HepG2 (cell line): ENCODE data around the gene GSTT2B. TPM values are rescaled to one million over a fixed set of nuclear protein-coding genes. Genes with fewer than 3 reads are reported as not detected.
A peak's percentile ranks its signal among the peaks of the same experiment; 100 is the strongest.

Experiments used
- AGO1 ChIP-seq: fragments of 200-400 bp; formaldehyde crosslinking; IDR thresholded peaks from 2 replicates; pipeline ENCODE4 v1.6.1; 2017; ENCODE audit warnings: mild to moderate bottlenecking, low read depth, low read length, moderate library complexity; ENCODE audit not compliant: poor library complexity, severe bottlenecking
- AKAP8 ChIP-seq: sonication (generic); formaldehyde crosslinking; IDR thresholded peaks from 2 replicates; pipeline ENCODE4 v1.5.1; 2020; ENCODE audit warnings: mild to moderate bottlenecking, missing genetic modification reagents
- CCDC6 ChIP-seq: sonication (generic); formaldehyde crosslinking; IDR thresholded peaks from 2 replicates; pipeline ENCODE4 v1.8.1; 2022; ENCODE audit warnings: mild to moderate bottlenecking, missing genetic modification reagents, moderate library complexity
- GABPB1 ChIP-seq: IDR thresholded peaks from 2 replicates; pipeline ENCODE4 v1.6.1; 2016; ENCODE audit warnings: mild to moderate bottlenecking, missing genetic modification reagents, moderate library complexity, missing compliant biosample characterization
- KAT8 ChIP-seq: IDR thresholded peaks from 2 replicates; pipeline ENCODE4 v1.6.1; 2016; ENCODE audit warnings: missing genetic modification reagents, missing compliant biosample characterization
- PAX8 ChIP-seq: sonication (generic); formaldehyde crosslinking; IDR thresholded peaks from 2 replicates; pipeline ENCODE4 v1.8.0; 2022; ENCODE audit warnings: mild to moderate bottlenecking, missing genetic modification reagents, borderline replicate concordance
- RXRA ChIP-seq: sonication (generic); formaldehyde crosslinking; IDR thresholded peaks from 2 replicates; pipeline ENCODE4 v1.5.1; 2020; ENCODE audit warnings: missing genetic modification reagents
- STAG1 ChIP-seq: sonication (generic); formaldehyde crosslinking; IDR thresholded peaks from 2 replicates; pipeline ENCODE4 v1.4.0; 2020; ENCODE audit warnings: missing genetic modification reagents
- TBX2 ChIP-seq: sonication (generic); formaldehyde crosslinking; IDR thresholded peaks from 2 replicates; pipeline ENCODE4 v1.5.0; 2020; ENCODE audit warnings: missing genetic modification reagents, mild to moderate bottlenecking, borderline replicate concordance
- ZBTB21 ChIP-seq: sonication (generic); formaldehyde crosslinking; IDR thresholded peaks from 2 replicates; pipeline ENCODE4 v1.4.0; 2020; ENCODE audit warnings: missing genetic modification reagents
- ZNF136 ChIP-seq: sonication (generic); formaldehyde crosslinking; IDR thresholded peaks from 2 replicates; pipeline ENCODE4 v1.8.1; 2022; ENCODE audit warnings: low read depth, mild to moderate bottlenecking, moderate library complexity, missing genetic modification reagents
- ZNF17 ChIP-seq: sonication (generic); formaldehyde crosslinking; IDR thresholded peaks from 2 replicates; pipeline ENCODE4 v1.5.0; 2020; ENCODE audit warnings: mild to moderate bottlenecking, missing genetic modification reagents
- ZNF441 ChIP-seq: sonication (generic); formaldehyde crosslinking; IDR thresholded peaks from 2 replicates; pipeline ENCODE4 v1.7.0; 2021; ENCODE audit warnings: missing genetic modification reagents, borderline replicate concordance
- ZNF543 ChIP-seq: sonication (generic); formaldehyde crosslinking; IDR thresholded peaks from 2 replicates; pipeline ENCODE4 v1.4.0; 2020; ENCODE audit warnings: mild to moderate bottlenecking, missing genetic modification reagents
- ZNF749 ChIP-seq: sonication (generic); formaldehyde crosslinking; IDR thresholded peaks from 2 replicates; pipeline ENCODE4 v1.8.0; 2022; ENCODE audit warnings: mild to moderate bottlenecking, missing genetic modification reagents, moderate library complexity, borderline replicate concordance
- ZNF883 ChIP-seq: sonication (generic); formaldehyde crosslinking; IDR thresholded peaks from 2 replicates; pipeline ENCODE4 v1.5.1; 2020; ENCODE audit warnings: mild to moderate bottlenecking, missing genetic modification reagents; ENCODE audit errors: not compliant biosample characterization
- ZNF891 ChIP-seq: sonication (generic); formaldehyde crosslinking; IDR thresholded peaks from 2 replicates; pipeline ENCODE4 v1.5.0; 2020; ENCODE audit warnings: mild to moderate bottlenecking, missing genetic modification reagents
- polyA plus RNA-seq, 8 experiments: library from polyadenylated mRNA; depleted of rRNA in 3 of 8; stranded (reverse) in 7 of 8; unstranded in 1 of 8; fragments of >200 nt; fragmentation: Illumina TruSeq in 4 of 8; extraction: Trizol in 4 of 8; gene quantifications; 2 replicates each; pipeline versions ENCODE4 v1.2.1 to v1.2.3, GENCODE V29; 2011 to 2016; ENCODE audit warnings: low read depth in 4 of 8, missing spikeins in 1 of 8, mixed read lengths in 1 of 8; ENCODE audit not compliant: insufficient read depth in 1 of 8
- total RNA-seq, 5 experiments: library from RNA; depleted of rRNA; stranded (reverse); fragments of >200 nt; fragmentation: Illumina TruSeq; extraction: Trizol; gene quantifications; 2 replicates each; pipeline ENCODE4 v1.2.3, GENCODE V29; 2016; ENCODE audit warnings: low read depth in 1 of 5
- TF ChIP-seq, protein P1 (sequence below): sonication (generic); formaldehyde crosslinking; IDR thresholded peaks from 2 replicates; pipeline ENCODE4 v1.8.0; 2023; ENCODE audit warnings: mild to moderate bottlenecking, missing genetic modification reagents
- TF ChIP-seq, protein P2 (sequence below): sonication (generic); formaldehyde crosslinking; IDR thresholded peaks from 2 replicates; pipeline ENCODE4 v1.4.0; 2020; ENCODE audit warnings: missing genetic modification reagents, mild to moderate bottlenecking, borderline replicate concordance
- TF ChIP-seq, protein P3 (sequence below): sonication (generic); formaldehyde crosslinking; conservative IDR thresholded peaks from 2 replicates; pipeline ENCODE4 v1.8.1; 2023; ENCODE audit warnings: missing genetic modification reagents
- TF ChIP-seq, protein P4 (sequence below): fragments of 450-650 bp; IDR thresholded peaks from 2 replicates; pipeline ENCODE4 v1.6.1; 2017; ENCODE audit warnings: mild to moderate bottlenecking

GSTT2B gene
- total and polyA plus RNA-seq, 2 of the 13 experiments (the other 11 are each of a cell fraction or from before 2014, with no cell fraction given) = 1.5 to 3.9 TPM

DNA sequence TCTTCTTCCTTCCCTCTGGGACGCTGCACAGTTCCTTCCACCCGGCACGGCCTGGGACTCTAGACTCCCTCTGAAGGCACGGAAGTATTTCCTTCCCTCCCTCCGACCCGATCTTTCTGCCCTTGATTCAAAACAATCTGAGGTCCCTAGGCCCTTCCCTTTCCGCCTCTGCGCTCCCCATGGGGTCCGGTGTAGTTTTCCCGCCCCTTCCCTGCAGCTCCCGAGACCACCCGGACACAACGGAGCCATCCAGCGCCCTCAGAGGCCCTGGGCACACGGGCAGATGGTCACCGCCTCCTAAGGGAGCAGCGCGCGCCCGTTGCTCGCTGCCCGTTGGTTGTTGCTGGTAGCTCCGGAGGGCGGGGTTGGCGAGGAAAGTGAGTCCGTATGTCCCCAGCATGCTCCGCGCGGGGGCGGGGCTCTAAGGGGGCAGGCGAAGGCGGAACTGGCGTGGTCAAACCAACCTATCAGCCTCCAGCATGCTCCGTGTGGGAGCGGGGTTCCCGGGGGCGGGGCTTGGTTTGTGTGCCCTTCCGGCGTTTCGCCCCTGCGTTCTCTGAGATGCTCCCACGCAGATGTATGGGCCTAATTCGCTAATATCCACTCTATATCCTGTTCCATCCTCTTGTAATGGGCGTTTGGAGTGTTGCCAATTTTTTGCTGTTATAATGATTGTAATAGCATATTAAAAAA lies 47.2 kb downstream of the GSTT2B start (continued):
- TF ChIP-seq TBX2 (CRISPR knock-in tag) (peak; percentile 95), RXRA (CRISPR knock-in tag) (peak; percentile 69; the same call in 1 of the 2 replicates), ZNF17 (CRISPR knock-in tag) (no peak), GABPB1 (CRISPR knock-in tag) (peak; percentile 91), ZNF749 (CRISPR knock-in tag) (0 out of 2 replicates have a peak, but pooled peaks have one; percentile 29), AKAP8 (CRISPR knock-in tag) (peak; percentile 97; the same call in 1 of the 2 replicates), STAG1 (CRISPR knock-in tag) (no peak; the same call in 1 of the 2 replicates), ZBTB21 (no peak), ZNF543 (CRISPR knock-in tag) (no peak), ZNF441 (CRISPR knock-in tag) (peak; percentile 13; the same call in 1 of the 2 replicates), PAX8 (no peak), CCDC6 (peak; percentile 40; the same call in 1 of the 2 replicates), ZNF891 (CRISPR knock-in tag) (peak; percentile 76; the same call in 1 of the 2 replicates), ZNF883 (CRISPR knock-in tag) (peak; percentile 93), ZNF136 (CRISPR knock-in tag) (peak; percentile 94), AGO1 (peak; percentile 90), KAT8 (peak; percentile 92)
- TF ChIP-seq, protein P1, sequence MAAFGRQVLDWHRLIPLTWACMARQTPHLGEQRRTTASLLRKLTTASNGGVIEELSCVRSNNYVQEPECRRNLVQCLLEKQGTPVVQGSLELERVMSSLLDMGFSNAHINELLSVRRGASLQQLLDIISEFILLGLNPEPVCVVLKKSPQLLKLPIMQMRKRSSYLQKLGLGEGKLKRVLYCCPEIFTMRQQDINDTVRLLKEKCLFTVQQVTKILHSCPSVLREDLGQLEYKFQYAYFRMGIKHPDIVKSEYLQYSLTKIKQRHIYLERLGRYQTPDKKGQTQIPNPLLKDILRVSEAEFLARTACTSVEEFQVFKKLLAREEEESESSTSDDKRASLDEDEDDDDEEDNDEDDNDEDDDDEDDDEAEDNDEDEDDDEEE = no peak; the same call in 1 of the 2 replicates
- TF ChIP-seq, protein P2, sequence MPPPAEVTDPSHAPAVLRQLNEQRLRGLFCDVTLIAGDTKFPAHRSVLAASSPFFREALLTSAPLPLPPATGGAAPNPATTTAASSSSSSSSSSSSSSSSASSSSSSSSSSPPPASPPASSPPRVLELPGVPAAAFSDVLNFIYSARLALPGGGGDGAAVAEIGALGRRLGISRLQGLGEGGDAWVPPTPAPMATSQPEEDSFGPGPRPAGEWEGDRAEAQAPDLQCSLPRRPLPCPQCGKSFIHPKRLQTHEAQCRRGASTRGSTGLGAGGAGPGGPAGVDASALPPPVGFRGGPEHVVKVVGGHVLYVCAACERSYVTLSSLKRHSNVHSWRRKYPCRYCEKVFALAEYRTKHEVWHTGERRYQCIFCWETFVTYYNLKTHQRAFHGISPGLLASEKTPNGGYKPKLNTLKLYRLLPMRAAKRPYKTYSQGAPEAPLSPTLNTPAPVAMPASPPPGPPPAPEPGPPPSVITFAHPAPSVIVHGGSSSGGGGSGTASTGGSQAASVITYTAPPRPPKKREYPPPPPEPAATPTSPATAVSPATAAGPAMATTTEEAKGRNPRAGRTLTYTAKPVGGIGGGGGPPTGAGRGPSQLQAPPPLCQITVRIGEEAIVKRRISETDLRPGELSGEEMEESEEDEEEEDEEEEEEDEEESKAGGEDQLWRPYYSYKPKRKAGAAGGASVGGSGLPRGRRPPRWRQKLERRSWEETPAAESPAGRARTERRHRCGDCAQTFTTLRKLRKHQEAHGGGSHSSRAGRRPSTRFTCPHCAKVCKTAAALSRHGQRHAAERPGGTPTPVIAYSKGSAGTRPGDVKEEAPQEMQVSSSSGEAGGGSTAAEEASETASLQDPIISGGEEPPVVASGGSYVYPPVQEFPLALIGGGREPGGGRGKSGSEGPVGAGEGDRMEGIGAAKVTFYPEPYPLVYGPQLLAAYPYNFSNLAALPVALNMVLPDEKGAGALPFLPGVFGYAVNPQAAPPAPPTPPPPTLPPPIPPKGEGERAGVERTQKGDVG (CRISPR knock-in tag) = peak; percentile 71; the same call in 1 of the 2 replicates
- TF ChIP-seq, protein P3, sequence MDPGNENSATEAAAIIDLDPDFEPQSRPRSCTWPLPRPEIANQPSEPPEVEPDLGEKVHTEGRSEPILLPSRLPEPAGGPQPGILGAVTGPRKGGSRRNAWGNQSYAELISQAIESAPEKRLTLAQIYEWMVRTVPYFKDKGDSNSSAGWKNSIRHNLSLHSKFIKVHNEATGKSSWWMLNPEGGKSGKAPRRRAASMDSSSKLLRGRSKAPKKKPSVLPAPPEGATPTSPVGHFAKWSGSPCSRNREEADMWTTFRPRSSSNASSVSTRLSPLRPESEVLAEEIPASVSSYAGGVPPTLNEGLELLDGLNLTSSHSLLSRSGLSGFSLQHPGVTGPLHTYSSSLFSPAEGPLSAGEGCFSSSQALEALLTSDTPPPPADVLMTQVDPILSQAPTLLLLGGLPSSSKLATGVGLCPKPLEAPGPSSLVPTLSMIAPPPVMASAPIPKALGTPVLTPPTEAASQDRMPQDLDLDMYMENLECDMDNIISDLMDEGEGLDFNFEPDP (CRISPR knock-in tag) = no peak
- TF ChIP-seq, protein P4, sequence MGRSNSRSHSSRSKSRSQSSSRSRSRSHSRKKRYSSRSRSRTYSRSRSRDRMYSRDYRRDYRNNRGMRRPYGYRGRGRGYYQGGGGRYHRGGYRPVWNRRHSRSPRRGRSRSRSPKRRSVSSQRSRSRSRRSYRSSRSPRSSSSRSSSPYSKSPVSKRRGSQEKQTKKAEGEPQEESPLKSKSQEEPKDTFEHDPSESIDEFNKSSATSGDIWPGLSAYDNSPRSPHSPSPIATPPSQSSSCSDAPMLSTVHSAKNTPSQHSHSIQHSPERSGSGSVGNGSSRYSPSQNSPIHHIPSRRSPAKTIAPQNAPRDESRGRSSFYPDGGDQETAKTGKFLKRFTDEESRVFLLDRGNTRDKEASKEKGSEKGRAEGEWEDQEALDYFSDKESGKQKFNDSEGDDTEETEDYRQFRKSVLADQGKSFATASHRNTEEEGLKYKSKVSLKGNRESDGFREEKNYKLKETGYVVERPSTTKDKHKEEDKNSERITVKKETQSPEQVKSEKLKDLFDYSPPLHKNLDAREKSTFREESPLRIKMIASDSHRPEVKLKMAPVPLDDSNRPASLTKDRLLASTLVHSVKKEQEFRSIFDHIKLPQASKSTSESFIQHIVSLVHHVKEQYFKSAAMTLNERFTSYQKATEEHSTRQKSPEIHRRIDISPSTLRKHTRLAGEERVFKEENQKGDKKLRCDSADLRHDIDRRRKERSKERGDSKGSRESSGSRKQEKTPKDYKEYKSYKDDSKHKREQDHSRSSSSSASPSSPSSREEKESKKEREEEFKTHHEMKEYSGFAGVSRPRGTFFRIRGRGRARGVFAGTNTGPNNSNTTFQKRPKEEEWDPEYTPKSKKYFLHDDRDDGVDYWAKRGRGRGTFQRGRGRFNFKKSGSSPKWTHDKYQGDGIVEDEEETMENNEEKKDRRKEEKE = no peak
